Psoas muscle (tissue), 8 donors: ENCODE results near the gene RNF212. TPM values are rescaled to one million over a fixed set of nuclear protein-coding genes. Genes with fewer than 3 reads are reported as not detected.

Experiments used
- ATAC-seq, 4 donors: fragments of 200-7000 bp; cut with Tn5 transposase; one replicate each; pipeline ENCODE4 v1.9.1; 2020; ENCODE audit warnings: moderate library complexity in 3 of 4, mild to moderate bottlenecking in 2 of 4
- DNase-seq, 2 donors: peaks; one replicate each; pipeline ENCODE4 v3.0.0-alpha.2; 2020
- H3K27ac ChIP-seq: fragments of 200-600 bp; one replicate; pipeline ENCODE4 v1.8.0; 2022
- H3K27me3 ChIP-seq, 3 donors: fragments of 200-600 bp in 1 of 3; one replicate each; pipeline versions ENCODE4 v1.6.1 to v1.8.0; 2013 to 2022; ENCODE audit warnings: low read length in 2 of 3, mild to moderate bottlenecking in 2 of 3, moderate library complexity in 1 of 3; ENCODE audit not compliant: insufficient read depth in 3 of 3
- H3K36me3 ChIP-seq, 2 donors: fragments of 200-600 bp in 1 of 2; one replicate each; pipeline versions ENCODE4 v1.6.1 to v1.8.0; 2013 to 2022; ENCODE audit warnings: low read depth in 1 of 2, mild to moderate bottlenecking in 1 of 2, moderate library complexity in 1 of 2; ENCODE audit not compliant: insufficient read depth in 1 of 2
- H3K4me1 ChIP-seq: fragments of 200-600 bp; one replicate; pipeline ENCODE4 v1.8.0; 2022
- H3K4me3 ChIP-seq: fragments of 200-600 bp; one replicate; pipeline ENCODE4 v1.8.0; 2022; ENCODE audit warnings: mild to moderate bottlenecking
- H3K9me3 ChIP-seq: fragments of 200-600 bp; one replicate; pipeline ENCODE4 v1.8.0; 2022
- CTCF ChIP-seq: fragments of 200-600 bp; IDR thresholded peaks from one replicate; pipeline ENCODE4 v1.8.0; 2022; ENCODE audit warnings: antibody characterized with exemption
- WGBS, 3 donors: extraction: QIAGEN DNeasy Blood & Tissue Kit; methylation state at CpG; one replicate each; pipeline versions ENCODE4 v1.1.6 to v1.1.7; 2013; 5-methylcytosine and 5-hydroxymethylcytosine counted together
- intact Hi-C, 2 donors: fragments of 100-400 bp; cut with DNase I; formaldehyde crosslinking; loops; one replicate each; pipeline versions ENCODE4 v1.11.0 to v1.14.2; 2022
- polyA plus RNA-seq, 3 donors: library from polyadenylated mRNA; stranded (reverse); fragments of 200-250 nt; gene quantifications; one replicate each; pipeline ENCODE4 v1.2.3, GENCODE V29; 2013
- total RNA-seq, 4 donors: library from RNA; stranded (reverse); fragmentation: NEBNext Ultra II Directional in 2 of 4; extraction: Animal tissue kit (Norgen Biotek cat#: 25700) in 2 of 4; gene quantifications; one replicate each; pipeline versions ENCODE4 v1.2.1 to v1.2.4, GENCODE V29; 2021 to 2023
- donor health status: healthy with polysubstance abuse.
- donor health status: DM: no; HTN: no; CAD: no; lungs with moderate emphysema.
- donor health status: Bipolar disorder and iron deficiency.
- donor health status: healthy.
- donor health status: DM: yes; HTN: yes; CAD: no.
- donor health status: DM: no; HTN: no; CAD: no.
- donor health status: DM: no; HTN: no; CAD: no.
- donor health status: DM: yes; HTN: yes; CAD: no.

The RNF212 gene
- total and polyA plus RNA-seq, 7 donors = 0.03 to 1.5 (median 0.42) TPM

GRCh38 chr4:1058997-1059665 is 54.2 kb downstream of the RNF212 start:
- H3K27me3 ChIP-seq = peaks cover 0 to 65% (median 11%) of the 10 kb centered on the region in 3 donors
- no peak for TF ChIP-seq CTCF
- intact Hi-C loops = no loop called here
- DNase-seq (no peak), ATAC-seq (no peak)
- no peaks in the 10 kb centered on the region for H3K4me1 ChIP-seq
- WGBS, 3 donors = 70 to 75% (median 73%) methylated on average over 16 of the region's 16 CpGs
- no peak overlapping the region for H3K27ac ChIP-seq
- H3K36me3 ChIP-seq = no peaks in the 10 kb centered on the region
- H3K9me3 ChIP-seq = no peaks in the 10 kb centered on the region
- H3K4me3 ChIP-seq = no peak overlapping the region

GRCh38 chr4:1058198-1058996 is 55.0 kb downstream of the RNF212 start:
- Histone ChIP-seq H3K27ac (no peak overlapping the region), H3K4me3 (no peak overlapping the region), H3K36me3 (no peaks in the 10 kb centered on the region), H3K27me3 (peaks cover 0 to 61% (median 11%) of the 10 kb centered on the region in 3 donors), H3K9me3 (no peaks in the 10 kb centered on the region), H3K4me1 (no peaks in the 10 kb centered on the region)
- ATAC-seq (no peak), DNase-seq (no peak)
- WGBS, 3 donors = 60 to 64% (median 62%) methylated on average over 35 of the region's 35 CpGs
- no peak for TF ChIP-seq CTCF
- intact Hi-C loops = no loop called here

GRCh38 chr4:1057403-1057745 is 56.0 kb downstream of the RNF212 start:
- DNase-seq (no peak), ATAC-seq (no peak)
- Histone ChIP-seq H3K27ac (no peak overlapping the region), H3K4me3 (no peak overlapping the region), H3K4me1 (peaks cover 7% of the 10 kb centered on the region), H3K9me3 (no peaks in the 10 kb centered on the region), H3K27me3 (peaks cover 0 to 63% (median 11%) of the 10 kb centered on the region in 3 donors), H3K36me3 (no peaks in the 10 kb centered on the region)
- no peak for TF ChIP-seq CTCF
- intact Hi-C loops = no loop called here
- WGBS, 3 donors = 53 to 72% (median 67%) methylated on average over 7 of the region's 7 CpGs

- intact Hi-C loops = no loop called here
- H3K4me1 ChIP-seq = peaks cover 7% of the 10 kb centered on the region
- no peaks in the 10 kb centered on the region for H3K36me3 ChIP-seq
- ATAC-seq = no peak
- no peak for DNase-seq
- H3K27me3 ChIP-seq = peaks cover 0 to 63% (median 11%) of the 10 kb centered on the region in 3 donors
- no peak overlapping the region for H3K27ac ChIP-seq
- H3K9me3 ChIP-seq = no peaks in the 10 kb centered on the region
- TF ChIP-seq CTCF = no peak
- WGBS, 3 donors = 75 to 78% (median 77%) methylated on average over 28 of the region's 28 CpGs
- no peak overlapping the region for H3K4me3 ChIP-seq
Observed at GRCh38 chr4:1056671-1057402, 56.5 kb downstream of the RNF212 start.
